CD4-positive, alpha-beta T cell (primary cell): ENCODE measurements around the gene PRKN. TPM values are rescaled to one million over a fixed set of nuclear protein-coding genes. Genes with fewer than 3 reads are reported as not detected.

Experiments
- ATAC-seq: fragments of 200-7000 bp; cut with Tn5 transposase; one replicate; pipeline ENCODE4 v1.10.0; 2022; ENCODE audit warnings: mild to moderate bottlenecking; ENCODE audit not compliant: poor library complexity
- CTCF ChIA-PET: fragments of 350-600 bp; sonication (Branson Sonifier 250); formaldehyde crosslinking; loops from one replicate; lab custom pipeline; 2021; ENCODE audit warnings: antibody characterized with exemption, inconsistent platforms; lab: Charles Lee
- POLR2A ChIA-PET: fragments of 350-600 bp; sonication (Branson Sonifier 250); formaldehyde crosslinking; loops from one replicate; lab custom pipeline; 2021; ENCODE audit warnings: antibody characterized with exemption, inconsistent platforms; lab: Charles Lee
- DNase-seq, 14 experiments: peaks; one replicate each; pipeline ENCODE4 v3.0.0-alpha.2; 2013 to 2020; ENCODE audit warnings: mixed read lengths in 2 of 14
- H3K27ac ChIP-seq, 2 donors: one replicate each; pipeline versions ENCODE4 v1.5.1 to v1.7.0; 2013; ENCODE audit warnings: low read length in 2 of 2, low read depth in 1 of 2, mild to moderate bottlenecking in 1 of 2
- H3K27me3 ChIP-seq, 2 experiments: 1 replicate in 1 of 2; 2 replicates in 1 of 2; pipeline versions ENCODE4 v1.6.1 to v1.7.0; 2013; ENCODE audit warnings: low read length in 2 of 2, control low read depth in 1 of 2, mild to moderate bottlenecking in 1 of 2, moderate library complexity in 1 of 2; ENCODE audit not compliant: insufficient read depth in 2 of 2, control insufficient read depth in 1 of 2
- H3K36me3 ChIP-seq: one replicate; pipeline ENCODE4 v1.6.1; 2013; ENCODE audit warnings: low read length, control low read depth; ENCODE audit not compliant: insufficient read depth
- H3K4me1 ChIP-seq: one replicate; pipeline ENCODE4 v1.6.1; 2013; ENCODE audit warnings: low read length, control low read depth; ENCODE audit not compliant: insufficient read depth
- H3K4me3 ChIP-seq: one replicate; pipeline ENCODE4 v1.5.1; 2013; ENCODE audit warnings: mild to moderate bottlenecking, low read length, moderate library complexity
- H3K9me3 ChIP-seq, 2 experiments: 1 replicate in 1 of 2; 2 replicates in 1 of 2; pipeline versions ENCODE4 v1.6.1 to v1.7.0; 2013; ENCODE audit warnings: low read length in 2 of 2, mild to moderate bottlenecking in 2 of 2, control low read depth in 1 of 2, moderate library complexity in 1 of 2; ENCODE audit not compliant: control insufficient read depth in 1 of 2, insufficient read depth in 1 of 2
- H3K27ac Mint-ChIP-seq: one replicate; pipeline ENCODE4 v1.8.0; 2020; ENCODE audit warnings: mixed read lengths
- H3K27me3 Mint-ChIP-seq: one replicate; pipeline ENCODE4 v1.8.0; 2021; ENCODE audit warnings: mixed read lengths
- H3K36me3 Mint-ChIP-seq: one replicate; pipeline ENCODE4 v1.8.0; 2021; ENCODE audit warnings: low read depth, mixed read lengths
- H3K4me1 Mint-ChIP-seq: one replicate; pipeline ENCODE4 v1.8.0; 2021; ENCODE audit warnings: low read depth, mixed read lengths
- H3K4me3 Mint-ChIP-seq: one replicate; pipeline ENCODE4 v1.8.0; 2020; ENCODE audit warnings: mild to moderate bottlenecking, mixed read lengths
- H3K9me3 Mint-ChIP-seq: one replicate; pipeline ENCODE4 v1.8.0; 2020; ENCODE audit warnings: mixed read lengths
- CTCF ChIP-seq: fragments of 200-600 bp; IDR thresholded peaks from one replicate; pipeline ENCODE4 v1.8.0; 2022; ENCODE audit warnings: antibody characterized with exemption, mild to moderate bottlenecking
- intact Hi-C, 2 experiments: fragments of 100-400 bp; cut with DNase I in 1 of 2; cut with micrococcal nuclease in 1 of 2; formaldehyde crosslinking; loops; one replicate each; pipeline versions ENCODE4 v1.15.1 to v1.9.0; 2023 to 2025; cut with DNase I, micrococcal nuclease
- total RNA-seq, 174 experiments: library from RNA in 2 of 174; stranded (reverse) in 2 of 174; gene quantifications; one replicate each; pipeline ENCODE4 v1.2.3 and lab custom pipeline; 2021 to 2026

PRKN gene
- total RNA-seq, 2 experiments from 2014 or later, result 5.2 to 5.4 TPM

- no peaks in the 10 kb centered on the region for H3K36me3 Mint-ChIP-seq
- ATAC-seq, result no peak
- H3K4me3 Mint-ChIP-seq, result no peak overlapping the region
Observed at GRCh38 chr6:161676586-161676985, 1051.0 kb downstream of the PRKN start.

GRCh38 chr6:161674930-161675682 is 1052.5 kb downstream of the PRKN start:
- DNase-seq, result no peak
- H3K4me1 ChIP-seq, result no peaks in the 10 kb centered on the region
- Mint-ChIP-seq H3K9me3 (no peaks in the 10 kb centered on the region), H3K4me3 (no peak overlapping the region), H3K27me3 (no peaks in the 10 kb centered on the region), H3K27ac (no peak overlapping the region), H3K36me3 (no peaks in the 10 kb centered on the region), H3K4me1 (no peaks in the 10 kb centered on the region)
- H3K27ac ChIP-seq, result no peak overlapping the region
- H3K4me3 ChIP-seq, result no peak overlapping the region
- no peaks in the 10 kb centered on the region for H3K27me3 ChIP-seq
- no peak for TF ChIP-seq CTCF
- intact Hi-C loops, result no loop called here
- CTCF ChIA-PET, result no interaction called here
- POLR2A ChIA-PET, result no interaction called here
- H3K9me3 ChIP-seq, result no peaks in the 10 kb centered on the region
- no peaks in the 10 kb centered on the region for H3K36me3 ChIP-seq
- no peak for ATAC-seq

More at GRCh38 chr6:161676586-161676985, 1051.0 kb downstream of the PRKN start:
- ChIA-PET POLR2A (no interaction called here), CTCF (no interaction called here)
- H3K36me3 ChIP-seq, result no peaks in the 10 kb centered on the region
- intact Hi-C loops, result no loop called here
- Mint-ChIP-seq H3K27me3 (no peaks in the 10 kb centered on the region), H3K27ac (no peak overlapping the region), H3K4me1 (no peaks in the 10 kb centered on the region), H3K9me3 (no peaks in the 10 kb centered on the region)
- H3K9me3 ChIP-seq, result no peaks in the 10 kb centered on the region
- H3K27me3 ChIP-seq, result no peaks in the 10 kb centered on the region
- H3K4me3 ChIP-seq, result no peak overlapping the region
- no peak for TF ChIP-seq CTCF
- no peak for DNase-seq
- no peaks in the 10 kb centered on the region for H3K4me1 ChIP-seq
- no peak overlapping the region for H3K27ac ChIP-seq

GRCh38 chr6:161673026-161673425 is 1054.5 kb downstream of the PRKN start:
- DNase-seq (no peak), ATAC-seq (no peak)
- no peaks in the 10 kb centered on the region for H3K27me3 Mint-ChIP-seq
- H3K4me1 Mint-ChIP-seq, result no peaks in the 10 kb centered on the region
- Histone ChIP-seq H3K36me3 (no peaks in the 10 kb centered on the region), H3K27me3 (no peaks in the 10 kb centered on the region), H3K9me3 (peaks cover 0 to 3% of the 10 kb centered on the region in 2 experiments), H3K27ac (no peak overlapping the region), H3K4me1 (no peaks in the 10 kb centered on the region), H3K4me3 (no peak overlapping the region)
- no peaks in the 10 kb centered on the region for H3K36me3 Mint-ChIP-seq
- no peak overlapping the region for H3K27ac Mint-ChIP-seq
- ChIA-PET CTCF (no interaction called here), POLR2A (no interaction called here)
- H3K4me3 Mint-ChIP-seq, result no peak overlapping the region
- intact Hi-C loops, result no loop called here
- no peaks in the 10 kb centered on the region for H3K9me3 Mint-ChIP-seq
- TF ChIP-seq CTCF, result no peak
